GM12874 (cell line): ENCODE data around the gene UBASH3A.

Source experiments
- CTCF ChIP-seq: IDR thresholded peaks from 2 replicates; pipeline ENCODE4 v1.5.1; 2011; ENCODE audit warnings: low read depth, mild to moderate bottlenecking, control low read depth, low read length, moderate library complexity; ENCODE audit not compliant: insufficient read depth

Gene UBASH3A

GRCh38 chr21:42403611-42404231, at the start of gene UBASH3A:
UBASH3A (plus strand) TSS chr21:42403902; CDS start chr21:42403946, 44 bp downstream.
- no peak for TF ChIP-seq CTCF

- no peak for TF ChIP-seq CTCF
Measured at GRCh38 chr21:42356046-42356445, 47.7 kb upstream of the UBASH3A start.

- TF ChIP-seq CTCF, result no peak
Measured at GRCh38 chr21:42356650-42357049, 47.1 kb upstream of the UBASH3A start.

GRCh38 chr21:42357307-42357706, 46.4 kb upstream of the UBASH3A start:
- no peak for TF ChIP-seq CTCF

GRCh38 chr21:42358261-42358660, 45.4 kb upstream of the UBASH3A start:
- TF ChIP-seq CTCF, result no peak

- no peak for TF ChIP-seq CTCF
Measured at GRCh38 chr21:42358937-42359336, 44.8 kb upstream of the UBASH3A start.

- TF ChIP-seq CTCF, result 0 out of 2 replicates have a peak, but pooled peaks have one; percentile 26
Measured at GRCh38 chr21:42360317-42360716, 43.4 kb upstream of the UBASH3A start.
